ENCODE results near the gene ERC1. TPM values are rescaled to one million over a fixed set of nuclear protein-coding genes. Genes with fewer than 3 reads are reported as not detected.

The ERC1 gene
- total RNA-seq, 4 donors from 2014 or later = 28.5 to 71.7 (median 38.5) TPM

DNA sequence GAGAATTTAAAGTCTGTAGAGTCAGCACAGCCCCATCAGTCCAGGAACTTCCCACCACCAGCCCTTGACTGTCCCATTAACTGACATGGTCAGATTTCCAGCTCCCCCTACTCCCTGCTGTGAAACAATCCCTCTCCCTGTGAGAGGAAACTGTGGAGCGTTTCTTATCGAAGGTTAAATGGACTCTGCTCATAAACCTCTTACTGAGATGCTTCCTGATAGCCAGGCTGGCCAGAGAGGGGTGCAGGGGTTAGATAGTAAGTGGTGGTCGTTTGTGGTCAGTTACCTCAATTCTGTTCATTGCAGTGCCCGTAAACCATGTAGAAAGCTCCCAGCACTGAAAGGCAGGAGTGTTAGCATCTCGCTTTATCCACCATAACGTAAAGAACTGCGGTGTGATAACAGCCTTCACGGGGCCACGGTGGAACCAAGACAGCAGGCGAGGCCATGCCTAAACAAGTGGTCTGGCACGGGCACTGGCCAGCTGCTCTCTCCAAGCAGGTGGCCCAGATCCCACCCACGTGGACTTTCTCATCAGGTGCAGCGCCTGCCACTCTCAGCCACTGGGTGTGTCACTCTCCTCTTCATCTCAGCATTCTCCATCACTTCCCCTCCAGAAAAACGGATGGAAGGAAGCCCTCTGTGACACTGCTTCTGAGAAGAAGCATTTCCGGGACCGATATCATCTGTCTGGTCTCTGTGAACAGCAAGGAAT, 501.1 kb downstream of the ERC1 start:
- Histone ChIP-seq H3K36me3 (peaks cover 34% of the 10 kb centered on the region), H3K4me1 (peaks cover 9% of the 10 kb centered on the region), H3K4me3 (no peak overlapping the region), H3K27ac (no peak overlapping the region), H3K27me3 (no peaks in the 10 kb centered on the region), H3K9me3 (no peaks in the 10 kb centered on the region)
- WGBS = 88% methylated on average over 16 of the region's 16 CpGs
- no peak for TF ChIP-seq POLR2AphosphoS5 (IDR thresholded peaks at IDR 0.05)
- TF ChIP-seq POLR2A (IDR thresholded peaks at IDR 0.05) = no peak
- TF ChIP-seq, protein P1, sequence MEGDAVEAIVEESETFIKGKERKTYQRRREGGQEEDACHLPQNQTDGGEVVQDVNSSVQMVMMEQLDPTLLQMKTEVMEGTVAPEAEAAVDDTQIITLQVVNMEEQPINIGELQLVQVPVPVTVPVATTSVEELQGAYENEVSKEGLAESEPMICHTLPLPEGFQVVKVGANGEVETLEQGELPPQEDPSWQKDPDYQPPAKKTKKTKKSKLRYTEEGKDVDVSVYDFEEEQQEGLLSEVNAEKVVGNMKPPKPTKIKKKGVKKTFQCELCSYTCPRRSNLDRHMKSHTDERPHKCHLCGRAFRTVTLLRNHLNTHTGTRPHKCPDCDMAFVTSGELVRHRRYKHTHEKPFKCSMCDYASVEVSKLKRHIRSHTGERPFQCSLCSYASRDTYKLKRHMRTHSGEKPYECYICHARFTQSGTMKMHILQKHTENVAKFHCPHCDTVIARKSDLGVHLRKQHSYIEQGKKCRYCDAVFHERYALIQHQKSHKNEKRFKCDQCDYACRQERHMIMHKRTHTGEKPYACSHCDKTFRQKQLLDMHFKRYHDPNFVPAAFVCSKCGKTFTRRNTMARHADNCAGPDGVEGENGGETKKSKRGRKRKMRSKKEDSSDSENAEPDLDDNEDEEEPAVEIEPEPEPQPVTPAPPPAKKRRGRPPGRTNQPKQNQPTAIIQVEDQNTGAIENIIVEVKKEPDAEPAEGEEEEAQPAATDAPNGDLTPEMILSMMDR (IDR thresholded peaks at IDR 0.05) = no peak
- no peak for TF ChIP-seq EP300 (IDR thresholded peaks at IDR 0.05)
- no peak for DNase-seq (ENCODE audit: low spot score in 2 of 2)

DNA sequence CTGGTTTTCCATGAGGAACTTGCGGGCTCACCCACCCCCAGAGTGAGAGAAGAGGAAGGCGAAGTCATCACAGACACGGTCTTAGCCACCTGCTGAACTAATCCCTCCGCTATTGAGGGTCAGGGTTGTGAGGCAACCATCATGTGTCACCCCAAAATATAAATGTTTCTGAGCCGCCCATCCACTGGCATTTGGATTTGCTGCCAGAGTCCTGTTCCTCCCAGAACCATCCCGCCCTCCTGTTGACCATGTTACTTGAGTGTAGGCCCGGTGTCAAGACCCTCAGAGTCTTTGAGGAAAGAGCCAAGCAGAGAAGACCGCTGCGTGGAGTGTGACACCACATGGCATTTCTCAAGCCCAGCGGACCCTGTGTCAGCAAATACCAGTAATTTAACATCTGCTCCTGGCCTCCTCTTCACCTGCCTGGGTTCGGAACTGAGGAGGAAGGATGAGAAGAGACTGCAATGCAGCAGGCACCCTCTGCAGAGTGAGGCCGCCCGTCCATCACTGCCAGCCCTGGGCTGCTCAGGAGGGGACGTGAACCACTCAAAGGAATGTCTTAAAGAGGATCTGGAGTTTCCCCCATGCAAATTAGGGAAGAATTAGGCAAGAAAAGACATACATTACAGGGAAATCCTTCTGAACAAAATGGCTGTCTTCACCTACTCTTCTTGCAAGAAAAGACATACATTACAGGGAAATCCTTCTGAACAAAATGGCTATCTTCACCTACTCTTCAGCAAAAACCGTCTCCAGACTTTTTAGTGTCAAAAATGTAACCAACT, 502.9 kb downstream of the ERC1 start:
- H3K9me3 ChIP-seq = no peaks in the 10 kb centered on the region
- H3K4me3 ChIP-seq = no peak overlapping the region
- no peak for DNase-seq (ENCODE audit: low spot score in 2 of 2)
- no peak overlapping the region for H3K27ac ChIP-seq
- H3K27me3 ChIP-seq = no peaks in the 10 kb centered on the region
- peaks cover 34% of the 10 kb centered on the region for H3K36me3 ChIP-seq
- TF ChIP-seq POLR2A (IDR thresholded peaks at IDR 0.05) = no peak
- no peak for TF ChIP-seq EP300 (IDR thresholded peaks at IDR 0.05)
- no peak for TF ChIP-seq POLR2AphosphoS5 (IDR thresholded peaks at IDR 0.05)
- TF ChIP-seq, protein P1 (IDR thresholded peaks at IDR 0.05) = no peak
- peaks cover 9% of the 10 kb centered on the region for H3K4me1 ChIP-seq
- WGBS = 97% methylated on average over 15 of the region's 15 CpGs

DNA sequence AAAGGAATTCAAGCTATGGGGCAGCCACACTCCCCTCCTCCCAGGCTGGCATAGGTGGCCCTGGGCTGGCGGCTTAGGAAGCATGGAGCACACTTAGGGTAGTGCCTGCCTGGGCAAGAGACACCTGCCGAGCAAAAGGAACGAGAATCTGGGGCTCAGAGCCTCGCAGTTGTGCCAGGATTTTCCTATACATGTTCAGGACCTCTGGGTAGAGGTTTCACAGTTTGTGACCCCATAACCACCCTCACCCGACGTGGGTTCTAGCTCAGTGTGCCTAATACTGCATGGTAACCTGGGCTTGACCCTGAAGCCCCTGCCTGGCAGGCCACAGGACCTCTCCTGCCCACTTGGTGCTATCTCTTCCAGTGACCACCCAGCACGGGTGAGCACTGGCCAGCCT, 503.8 kb downstream of the ERC1 start:
- WGBS = 93% methylated on average over 7 of the region's 7 CpGs
- H3K36me3 ChIP-seq = peaks cover 30% of the 10 kb centered on the region
- H3K4me3 ChIP-seq = no peak overlapping the region
- TF ChIP-seq EP300 (IDR thresholded peaks at IDR 0.05) (no peak), POLR2AphosphoS5 (IDR thresholded peaks at IDR 0.05) (no peak), POLR2A (IDR thresholded peaks at IDR 0.05) (no peak)
- TF ChIP-seq, protein P1 (IDR thresholded peaks at IDR 0.05) = no peak
- H3K27ac ChIP-seq = no peak overlapping the region
- H3K9me3 ChIP-seq = no peaks in the 10 kb centered on the region
- peaks cover 9% of the 10 kb centered on the region for H3K4me1 ChIP-seq
- no peak for DNase-seq (ENCODE audit: low spot score in 2 of 2)
- H3K27me3 ChIP-seq = no peaks in the 10 kb centered on the region

DNA sequence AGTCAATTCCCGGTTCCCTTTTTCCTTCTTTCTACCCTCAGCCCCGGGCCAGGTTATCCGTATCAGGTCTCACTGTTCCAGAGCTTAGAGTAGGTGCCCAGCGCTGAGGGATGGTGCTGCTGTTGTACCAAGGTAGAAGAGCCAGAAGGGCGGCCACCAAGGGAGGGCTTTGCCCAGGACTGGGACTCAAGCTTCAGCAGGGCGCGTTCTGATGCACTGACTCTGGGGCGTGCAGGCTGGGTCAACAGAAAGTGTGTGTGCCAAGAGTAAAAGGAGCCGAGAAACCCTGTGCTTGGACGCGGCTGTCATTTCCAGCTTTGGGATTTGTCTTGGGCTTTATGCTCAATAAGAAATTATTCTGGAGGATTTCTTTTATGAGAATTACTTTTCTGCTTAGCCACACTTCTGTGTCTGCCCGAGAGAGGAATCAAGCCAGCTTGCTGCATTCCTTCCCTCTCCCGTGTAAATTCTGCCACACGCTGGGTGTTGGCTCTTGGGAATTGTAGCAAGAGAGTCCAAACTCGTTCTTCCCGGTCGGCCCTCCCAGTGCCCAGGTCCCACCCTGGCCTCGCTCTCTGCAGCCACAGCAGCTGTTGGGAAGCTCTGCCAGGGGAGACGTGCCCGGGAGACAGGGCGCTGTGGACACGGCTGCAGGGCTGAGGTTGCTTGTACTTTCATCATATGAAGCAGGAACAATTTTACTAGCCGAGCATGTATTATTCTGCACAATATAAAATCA, 505.3 kb downstream of the ERC1 start:
- peaks cover 9% of the 10 kb centered on the region for H3K4me1 ChIP-seq
- peak overlapping the region; percentile 12 for H3K4me3 ChIP-seq
- H3K9me3 ChIP-seq = no peaks in the 10 kb centered on the region
- H3K36me3 ChIP-seq = peaks cover 16% of the 10 kb centered on the region
- TF ChIP-seq POLR2AphosphoS5 (IDR thresholded peaks at IDR 0.05) = no peak
- TF ChIP-seq, protein P1 (IDR thresholded peaks at IDR 0.05) = no peak
- no peak for TF ChIP-seq EP300 (IDR thresholded peaks at IDR 0.05)
- no peak for TF ChIP-seq POLR2A (IDR thresholded peaks at IDR 0.05)
- WGBS = 36% methylated on average over 22 of the region's 23 CpGs
- H3K27ac ChIP-seq = peak overlapping the region; percentile 2
- H3K27me3 ChIP-seq = no peaks in the 10 kb centered on the region
- DNase-seq (ENCODE audit: low spot score in 2 of 2) = no peak

Measured in suprapubic skin (tissue), 4 donors.